ENCODE measurements around the gene MYCT1.

Gene MYCT1

GRCh38 chr6:152745509-152746171 is 47.9 kb downstream of the MYCT1 start:
- TF ChIP-seq, protein P1, sequence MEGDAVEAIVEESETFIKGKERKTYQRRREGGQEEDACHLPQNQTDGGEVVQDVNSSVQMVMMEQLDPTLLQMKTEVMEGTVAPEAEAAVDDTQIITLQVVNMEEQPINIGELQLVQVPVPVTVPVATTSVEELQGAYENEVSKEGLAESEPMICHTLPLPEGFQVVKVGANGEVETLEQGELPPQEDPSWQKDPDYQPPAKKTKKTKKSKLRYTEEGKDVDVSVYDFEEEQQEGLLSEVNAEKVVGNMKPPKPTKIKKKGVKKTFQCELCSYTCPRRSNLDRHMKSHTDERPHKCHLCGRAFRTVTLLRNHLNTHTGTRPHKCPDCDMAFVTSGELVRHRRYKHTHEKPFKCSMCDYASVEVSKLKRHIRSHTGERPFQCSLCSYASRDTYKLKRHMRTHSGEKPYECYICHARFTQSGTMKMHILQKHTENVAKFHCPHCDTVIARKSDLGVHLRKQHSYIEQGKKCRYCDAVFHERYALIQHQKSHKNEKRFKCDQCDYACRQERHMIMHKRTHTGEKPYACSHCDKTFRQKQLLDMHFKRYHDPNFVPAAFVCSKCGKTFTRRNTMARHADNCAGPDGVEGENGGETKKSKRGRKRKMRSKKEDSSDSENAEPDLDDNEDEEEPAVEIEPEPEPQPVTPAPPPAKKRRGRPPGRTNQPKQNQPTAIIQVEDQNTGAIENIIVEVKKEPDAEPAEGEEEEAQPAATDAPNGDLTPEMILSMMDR (IDR thresholded peaks at IDR 0.05; ENCODE audit: borderline replicate concordance, insufficient read depth, low read depth, low read length): no peak
- no peak overlapping the region for H3K4me3 ChIP-seq (ENCODE audit: low read depth, low read length)

DNA sequence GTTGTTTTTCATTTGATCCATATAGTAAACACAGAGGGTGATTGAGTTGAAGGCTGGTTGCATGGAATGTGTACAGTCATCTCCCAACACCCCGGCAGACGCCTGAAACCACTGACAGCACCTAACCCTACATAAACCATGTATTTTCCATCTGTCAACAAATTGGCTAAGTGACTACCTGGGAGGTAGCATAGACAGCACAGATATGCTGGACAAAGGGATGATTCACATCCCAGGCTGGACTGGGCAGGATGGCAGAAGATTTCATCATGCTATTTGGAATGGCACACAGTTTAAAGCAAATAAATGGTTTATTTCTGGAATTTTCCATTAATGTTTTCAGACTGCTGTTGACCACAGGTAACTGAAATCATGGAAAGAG is 48.5 kb downstream of the MYCT1 start:
- H3K4me3 ChIP-seq (ENCODE audit: low read depth, low read length): no peak overlapping the region
- TF ChIP-seq, protein P1 (IDR thresholded peaks at IDR 0.05; ENCODE audit: borderline replicate concordance, insufficient read depth, low read depth, low read length): no peak

- TF ChIP-seq, protein P1 (IDR thresholded peaks at IDR 0.05; ENCODE audit: borderline replicate concordance, insufficient read depth, low read depth, low read length): no peak
- H3K4me3 ChIP-seq (ENCODE audit: low read depth, low read length): no peak overlapping the region
These were observed 51.1 kb downstream of the MYCT1 start for GRCh38 chr6:152748843-152749242.

- H3K4me3 ChIP-seq (ENCODE audit: low read depth, low read length): no peak overlapping the region
- TF ChIP-seq, protein P1 (IDR thresholded peaks at IDR 0.05; ENCODE audit: borderline replicate concordance, insufficient read depth, low read depth, low read length): no peak
These were observed 51.6 kb downstream of the MYCT1 start for GRCh38 chr6:152749336-152749735.

DNA sequence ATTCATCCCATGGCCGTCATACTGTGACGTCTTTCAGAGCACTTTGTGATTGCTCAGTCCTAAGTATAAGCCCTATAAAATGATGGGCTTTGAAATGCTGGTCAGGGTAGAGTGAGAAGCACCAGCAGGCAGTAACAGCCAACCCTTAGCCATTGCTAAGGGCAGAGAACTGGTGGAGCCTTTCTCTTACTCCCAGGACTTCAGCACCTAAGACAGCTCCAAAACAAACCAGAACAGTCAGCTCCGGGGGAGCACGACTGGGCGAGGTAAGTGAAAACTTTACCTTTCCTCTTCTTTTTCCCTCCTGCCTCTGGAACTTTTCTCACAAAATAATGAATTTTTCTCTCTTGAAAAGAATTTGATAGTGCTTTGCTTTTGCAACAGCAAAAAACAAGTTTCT is 53.0 kb downstream of the MYCT1 start, which contains the start of gene VIP:
VIP (plus strand) TSS at position 104 of the 400 bp plus-strand sequence. CDS start 1,381 bp downstream, outside the sequence.
- TF ChIP-seq, protein P1 (IDR thresholded peaks at IDR 0.05; ENCODE audit: borderline replicate concordance, insufficient read depth, low read depth, low read length): no peak
- H3K4me3 ChIP-seq (ENCODE audit: low read depth, low read length): no peak within 1 kb of the TSS

- H3K4me3 ChIP-seq (ENCODE audit: low read depth, low read length): no peak overlapping the region
- TF ChIP-seq, protein P1 (IDR thresholded peaks at IDR 0.05; ENCODE audit: borderline replicate concordance, insufficient read depth, low read depth, low read length): no peak
These were observed 67.6 kb downstream of the MYCT1 start for GRCh38 chr6:152765331-152765730.

GRCh38 chr6:152769159-152769558 is 71.5 kb downstream of the MYCT1 start:
- TF ChIP-seq, protein P1 (IDR thresholded peaks at IDR 0.05; ENCODE audit: borderline replicate concordance, insufficient read depth, low read depth, low read length): no peak
- H3K4me3 ChIP-seq (ENCODE audit: low read depth, low read length): no peak overlapping the region
